GM19438 (cell line): ENCODE measurements around the gene GAS2L2.

Experiments
- ATAC-seq: cut with Tn5 transposase; IDR thresholded peaks from one replicate; pipeline ENCODE4 v1.9.1; 2021; ENCODE audit warnings: low read depth; ENCODE audit not compliant: unreplicated experiment

GAS2L2 gene

GRCh38 chr17:35748341-35748841, 4.6 kb downstream of the GAS2L2 start:
- no peak for ATAC-seq

GRCh38 chr17:35747540-35748017, 5.5 kb downstream of the GAS2L2 start:
- no peak for ATAC-seq

- no peak for ATAC-seq
Observed at GRCh38 chr17:35745749-35746320, 7.2 kb downstream of the GAS2L2 start.

GRCh38 chr17:35745246-35745645, 7.8 kb downstream of the GAS2L2 start:
- ATAC-seq: no peak

- no peak for ATAC-seq
Observed at GRCh38 chr17:35744830-35745229, 8.2 kb downstream of the GAS2L2 start.

- no peak for ATAC-seq
Observed at GRCh38 chr17:35743626-35744328, 9.3 kb downstream of the GAS2L2 start.

GRCh38 chr17:35742896-35743477, 10.1 kb downstream of the GAS2L2 start:
- no peak for ATAC-seq

GRCh38 chr17:35742496-35742895, 10.5 kb downstream of the GAS2L2 start:
- no peak for ATAC-seq

GRCh38 chr17:35740997-35741931, 11.8 kb downstream of the GAS2L2 start:
- ATAC-seq: no peak

- ATAC-seq: no peak
Observed at GRCh38 chr17:35740216-35740615, 12.8 kb downstream of the GAS2L2 start.

- ATAC-seq: no peak
Observed at GRCh38 chr17:35738519-35739133, 14.4 kb downstream of the GAS2L2 start.

GRCh38 chr17:35736236-35736635, 16.8 kb downstream of the GAS2L2 start:
- ATAC-seq: no peak

- no peak for ATAC-seq
Observed at GRCh38 chr17:35735036-35735805, 17.8 kb downstream of the GAS2L2 start.

GRCh38 chr17:35734396-35734795, 18.6 kb downstream of the GAS2L2 start:
- no peak for ATAC-seq

- ATAC-seq: no peak
Observed at GRCh38 chr17:35733366-35733765, 19.7 kb downstream of the GAS2L2 start.

- ATAC-seq: no peak
Observed at GRCh38 chr17:35732806-35733136, 20.3 kb downstream of the GAS2L2 start.

- no peak for ATAC-seq
Observed at GRCh38 chr17:35731917-35732805, 20.9 kb downstream of the GAS2L2 start.

- ATAC-seq: no peak
Observed at GRCh38 chr17:35731239-35731916, 21.7 kb downstream of the GAS2L2 start, which contains the start of gene RASL10B. RASL10B (plus strand) TSS chr17:35731639; CDS start chr17:35735185, 3,546 bp downstream.
